Duodenal mucosa (tissue), 2 donors: ENCODE results near the gene COX14.
A peak's percentile ranks its signal among the peaks of the same experiment; 100 is the strongest.

Experiments used
- H3K27ac ChIP-seq: one replicate; pipeline ENCODE4 v1.7.0; 2013; ENCODE audit warnings: low read depth, low read length
- H3K27me3 ChIP-seq, 2 donors: one replicate each; pipeline ENCODE4 v1.7.0; 2013; ENCODE audit warnings: low read length in 2 of 2, control low read depth in 1 of 2; ENCODE audit not compliant: insufficient read depth in 2 of 2, control insufficient read depth in 1 of 2
- H3K36me3 ChIP-seq, 2 donors: one replicate each; pipeline ENCODE4 v1.7.0; 2013; ENCODE audit warnings: low read length in 2 of 2, control low read depth in 1 of 2; ENCODE audit not compliant: insufficient read depth in 2 of 2, control insufficient read depth in 1 of 2
- H3K4me1 ChIP-seq, 2 donors: one replicate each; pipeline ENCODE4 v1.7.0; 2013; ENCODE audit warnings: low read length in 2 of 2, control low read depth in 1 of 2; ENCODE audit not compliant: insufficient read depth in 2 of 2, control insufficient read depth in 1 of 2
- H3K4me3 ChIP-seq, 2 donors: one replicate each; pipeline ENCODE4 v1.7.0; 2013; ENCODE audit warnings: low read length in 2 of 2, low read depth in 1 of 2
- H3K9ac ChIP-seq, 2 donors: one replicate each; pipeline ENCODE4 v1.7.0; 2013; ENCODE audit warnings: low read length in 2 of 2, low read depth in 1 of 2
- H3K9me3 ChIP-seq, 2 donors: one replicate each; pipeline ENCODE4 v1.7.0; 2013; ENCODE audit warnings: low read length in 2 of 2, control low read depth in 1 of 2; ENCODE audit not compliant: control insufficient read depth in 1 of 2

The COX14 gene

GRCh38 chr12:50106907-50107306, 5.1 kb upstream of the COX14 start:
- Histone ChIP-seq H3K9me3 (no peaks in the 10 kb centered on the region), H3K9ac (no peak overlapping the region), H3K27ac (no peak overlapping the region), H3K4me1 (peaks cover 65 to 69% of the 10 kb centered on the region in 2 donors), H3K36me3 (peaks cover 0 to 15% of the 10 kb centered on the region in 2 donors), H3K27me3 (no peaks in the 10 kb centered on the region), H3K4me3 (no peak overlapping the region)

GRCh38 chr12:50107416-50108268, 4.4 kb upstream of the COX14 start:
- peaks cover 58 to 68% of the 10 kb centered on the region in 2 donors for H3K4me1 ChIP-seq
- peaks cover 0 to 15% of the 10 kb centered on the region in 2 donors for H3K36me3 ChIP-seq
- no peak overlapping the region for H3K9ac ChIP-seq
- H3K27me3 ChIP-seq: no peaks in the 10 kb centered on the region
- H3K9me3 ChIP-seq: peaks cover 0 to 2% of the 10 kb centered on the region in 2 donors
- H3K27ac ChIP-seq: no peak overlapping the region
- H3K4me3 ChIP-seq: no peak overlapping the region

- H3K36me3 ChIP-seq: peaks cover 0 to 15% of the 10 kb centered on the region in 2 donors
- H3K4me3 ChIP-seq: peak overlapping the region in 1 of 2 donors; percentile 6
- H3K27me3 ChIP-seq: no peaks in the 10 kb centered on the region
- peaks cover 0 to 2% of the 10 kb centered on the region in 2 donors for H3K9me3 ChIP-seq
- H3K9ac ChIP-seq: peak overlapping the region; percentile 44 to 77
- peak overlapping the region; percentile 87 for H3K27ac ChIP-seq
- H3K4me1 ChIP-seq: peaks cover 45 to 69% of the 10 kb centered on the region in 2 donors
Measured at GRCh38 chr12:50109319-50109718, 2.7 kb upstream of the COX14 start.

- no peaks in the 10 kb centered on the region for H3K27me3 ChIP-seq
- H3K9ac ChIP-seq: peak overlapping the region; percentile 44 to 77
- peaks cover 0 to 15% of the 10 kb centered on the region in 2 donors for H3K36me3 ChIP-seq
- H3K4me3 ChIP-seq: peak overlapping the region; percentile 55 to 65
- H3K4me1 ChIP-seq: peaks cover 37 to 66% of the 10 kb centered on the region in 2 donors
- H3K9me3 ChIP-seq: peaks cover 0 to 2% of the 10 kb centered on the region in 2 donors
- H3K27ac ChIP-seq: peak overlapping the region; percentile 87
Measured at GRCh38 chr12:50110127-50110761, 1.8 kb upstream of the COX14 start.

GRCh38 chr12:50110762-50111351, 1.2 kb upstream of the COX14 start:
- Histone ChIP-seq H3K27ac (peak overlapping the region; percentile 87), H3K9me3 (peaks cover 0 to 2% of the 10 kb centered on the region in 2 donors), H3K4me1 (peaks cover 32 to 63% of the 10 kb centered on the region in 2 donors), H3K27me3 (no peaks in the 10 kb centered on the region), H3K36me3 (peaks cover 0 to 15% of the 10 kb centered on the region in 2 donors), H3K4me3 (peak overlapping the region; percentile 55 to 65), H3K9ac (peak overlapping the region; percentile 44 to 77)

- Histone ChIP-seq H3K36me3 (peaks cover 0 to 17% of the 10 kb centered on the region in 2 donors), H3K27ac (peak overlapping the region; percentile 87), H3K9me3 (peaks cover 0 to 2% of the 10 kb centered on the region in 2 donors), H3K27me3 (no peaks in the 10 kb centered on the region), H3K4me1 (peaks cover 32 to 64% of the 10 kb centered on the region in 2 donors), H3K4me3 (peak overlapping the region; percentile 55 to 65), H3K9ac (peak overlapping the region in 1 of 2 donors; percentile 44)
Measured at GRCh38 chr12:50111395-50111692, 692 bp upstream of the COX14 start.

GRCh38 chr12:50112456-50113218, 601 bp downstream of the COX14 start:
- no peaks in the 10 kb centered on the region for H3K27me3 ChIP-seq
- H3K9ac ChIP-seq: peak overlapping the region; percentile 98 to 100
- peaks cover 35 to 61% of the 10 kb centered on the region in 2 donors for H3K4me1 ChIP-seq
- H3K4me3 ChIP-seq: peak overlapping the region; percentile 99 to 100
- H3K9me3 ChIP-seq: peaks cover 0 to 2% of the 10 kb centered on the region in 2 donors
- H3K27ac ChIP-seq: peak overlapping the region; percentile 97
- H3K36me3 ChIP-seq: peaks cover 0 to 11% of the 10 kb centered on the region in 2 donors

- Histone ChIP-seq H3K4me1 (peaks cover 30 to 47% of the 10 kb centered on the region in 2 donors), H3K4me3 (no peak overlapping the region), H3K27ac (no peak overlapping the region), H3K9me3 (peaks cover 0 to 1% of the 10 kb centered on the region in 2 donors), H3K27me3 (no peaks in the 10 kb centered on the region), H3K36me3 (peaks cover 17 to 31% of the 10 kb centered on the region in 2 donors), H3K9ac (no peak overlapping the region)
Measured at GRCh38 chr12:50117057-50117622, 5.1 kb downstream of the COX14 start.

- H3K27me3 ChIP-seq: no peaks in the 10 kb centered on the region
- no peaks in the 10 kb centered on the region for H3K9me3 ChIP-seq
- no peak overlapping the region for H3K9ac ChIP-seq
- H3K36me3 ChIP-seq: peaks cover 17 to 50% of the 10 kb centered on the region in 2 donors
- H3K27ac ChIP-seq: no peak overlapping the region
- H3K4me3 ChIP-seq: no peak overlapping the region
- peaks cover 32 to 39% of the 10 kb centered on the region in 2 donors for H3K4me1 ChIP-seq
Measured at GRCh38 chr12:50119387-50119786, 7.4 kb downstream of the COX14 start.
